ENCODE results near the gene KYNU.
"Not testable (repeated sequence)": the region's sequence is repeated elsewhere in the genome, so short reads cannot be mapped to it uniquely, and the experiment has no call there.

KYNU gene

DNA sequence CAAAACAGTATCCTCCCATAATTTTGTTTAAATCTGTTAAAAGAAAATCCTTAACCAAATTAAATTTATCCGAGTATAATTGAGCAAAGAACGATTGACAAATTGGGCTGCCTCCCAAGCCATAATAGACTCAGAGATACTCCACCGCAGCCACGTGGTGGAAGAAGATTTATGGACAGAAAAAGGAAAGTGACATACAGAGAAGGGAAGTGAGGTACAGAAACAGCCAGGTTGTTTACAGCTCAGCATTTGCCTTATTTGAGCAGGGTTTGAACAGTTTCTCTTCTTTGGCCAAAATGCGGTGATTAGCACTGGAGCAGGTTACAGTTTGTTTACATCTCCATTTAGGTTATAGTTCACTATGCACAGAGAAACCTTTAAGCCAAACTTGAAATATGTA is 60.8 kb downstream of the KYNU start:
- H3K9me3 ChIP-seq (ENCODE audit: low read length) = no peaks in the 10 kb centered on the region
- H2AFZ ChIP-seq (ENCODE audit: low read depth, low read length) = no peak overlapping the region
- no peaks in the 10 kb centered on the region for H3K4me1 ChIP-seq (ENCODE audit: insufficient read depth, low read length)
- no peaks in the 10 kb centered on the region for H3K36me3 ChIP-seq (ENCODE audit: insufficient read depth, low read length)
- no peak overlapping the region for H3K4me3 ChIP-seq (ENCODE audit: low read length)
- no peaks in the 10 kb centered on the region for H3K27me3 ChIP-seq (ENCODE audit: insufficient read depth, low read length)

- Histone ChIP-seq H3K4me1 (ENCODE audit: insufficient read depth, low read length) (no peaks in the 10 kb centered on the region), H3K9me3 (ENCODE audit: low read length) (no peaks in the 10 kb centered on the region), H3K27me3 (ENCODE audit: insufficient read depth, low read length) (no peaks in the 10 kb centered on the region)
Measured at GRCh38 chr2:142940606-142941223, 63.3 kb downstream of the KYNU start.

GRCh38 chr2:142942690-142943089 is 65.2 kb downstream of the KYNU start:
- no peak overlapping the region for H3K4me3 ChIP-seq (ENCODE audit: low read length)
- no peaks in the 10 kb centered on the region for H3K36me3 ChIP-seq (ENCODE audit: insufficient read depth, low read length)
- no peaks in the 10 kb centered on the region for H3K9me3 ChIP-seq (ENCODE audit: low read length)
- H2AFZ ChIP-seq (ENCODE audit: low read depth, low read length) = no peak overlapping the region
- no peaks in the 10 kb centered on the region for H3K4me1 ChIP-seq (ENCODE audit: insufficient read depth, low read length)
- H3K27me3 ChIP-seq (ENCODE audit: insufficient read depth, low read length) = no peaks in the 10 kb centered on the region

More at GRCh38 chr2:142940606-142941223, 63.3 kb downstream of the KYNU start:
- no peak overlapping the region for H3K4me3 ChIP-seq (ENCODE audit: low read length)
- H2AFZ ChIP-seq (ENCODE audit: low read depth, low read length) = no peak overlapping the region
- H3K36me3 ChIP-seq (ENCODE audit: insufficient read depth, low read length) = no peaks in the 10 kb centered on the region

DNA sequence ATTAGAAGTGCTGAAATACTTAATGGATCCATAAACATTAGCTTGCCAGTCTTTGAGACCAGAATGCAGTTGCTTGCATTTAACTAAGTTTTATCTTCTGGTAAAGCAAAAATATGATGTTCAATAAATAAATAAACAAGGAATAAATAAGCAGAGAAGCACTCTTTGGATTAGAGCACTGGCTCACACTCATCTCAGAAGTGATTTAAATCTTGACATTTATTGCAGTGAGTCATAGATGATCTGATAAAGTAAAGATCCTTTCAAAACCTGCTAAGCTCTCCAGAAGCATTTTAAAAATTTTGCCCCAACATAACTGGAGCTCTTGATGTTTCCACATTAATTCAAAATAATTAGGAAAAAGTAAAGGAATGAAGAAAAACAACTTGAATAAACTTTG is 66.8 kb downstream of the KYNU start:
- Histone ChIP-seq H2AFZ (ENCODE audit: low read depth, low read length) (no peak overlapping the region), H3K9me3 (ENCODE audit: low read length) (no peaks in the 10 kb centered on the region), H3K4me3 (ENCODE audit: low read length) (no peak overlapping the region), H3K36me3 (ENCODE audit: insufficient read depth, low read length) (no peaks in the 10 kb centered on the region), H3K27me3 (ENCODE audit: insufficient read depth, low read length) (no peaks in the 10 kb centered on the region), H3K4me1 (ENCODE audit: insufficient read depth, low read length) (no peaks in the 10 kb centered on the region)

- H3K4me3 ChIP-seq (ENCODE audit: low read length) = no peak overlapping the region
- no peaks in the 10 kb centered on the region for H3K36me3 ChIP-seq (ENCODE audit: insufficient read depth, low read length)
- no peaks in the 10 kb centered on the region for H3K4me1 ChIP-seq (ENCODE audit: insufficient read depth, low read length)
- no peak overlapping the region for H2AFZ ChIP-seq (ENCODE audit: low read depth, low read length)
- H3K27me3 ChIP-seq (ENCODE audit: insufficient read depth, low read length) = no peaks in the 10 kb centered on the region
- H3K9me3 ChIP-seq (ENCODE audit: low read length) = no peaks in the 10 kb centered on the region
Measured at GRCh38 chr2:142944721-142945120, 67.3 kb downstream of the KYNU start.

DNA sequence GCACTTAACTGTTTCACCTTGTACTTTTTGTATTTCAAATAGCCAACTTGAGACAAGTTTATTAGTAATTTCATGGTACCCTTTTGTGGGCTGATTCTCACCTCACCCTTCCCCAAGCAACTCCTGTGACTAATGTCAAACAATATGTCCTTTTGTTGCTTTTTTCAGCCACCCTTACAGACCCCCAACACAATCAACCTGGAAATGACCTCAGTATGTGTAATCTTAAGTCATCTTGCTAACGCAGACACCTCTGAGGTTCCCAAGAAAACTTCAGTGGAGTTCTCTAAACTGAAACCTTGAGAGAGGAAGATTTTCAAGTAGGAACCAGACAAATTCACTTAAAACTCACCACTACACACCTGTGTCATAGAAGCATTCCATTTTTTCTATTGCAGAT is 69.5 kb downstream of the KYNU start:
- Histone ChIP-seq H3K4me1 (ENCODE audit: insufficient read depth, low read length) (no peaks in the 10 kb centered on the region), H2AFZ (ENCODE audit: low read depth, low read length) (no peak overlapping the region), H3K36me3 (ENCODE audit: insufficient read depth, low read length) (no peaks in the 10 kb centered on the region), H3K9me3 (ENCODE audit: low read length) (no peaks in the 10 kb centered on the region), H3K27me3 (ENCODE audit: insufficient read depth, low read length) (no peaks in the 10 kb centered on the region), H3K4me3 (ENCODE audit: low read length) (no peak overlapping the region)

DNA sequence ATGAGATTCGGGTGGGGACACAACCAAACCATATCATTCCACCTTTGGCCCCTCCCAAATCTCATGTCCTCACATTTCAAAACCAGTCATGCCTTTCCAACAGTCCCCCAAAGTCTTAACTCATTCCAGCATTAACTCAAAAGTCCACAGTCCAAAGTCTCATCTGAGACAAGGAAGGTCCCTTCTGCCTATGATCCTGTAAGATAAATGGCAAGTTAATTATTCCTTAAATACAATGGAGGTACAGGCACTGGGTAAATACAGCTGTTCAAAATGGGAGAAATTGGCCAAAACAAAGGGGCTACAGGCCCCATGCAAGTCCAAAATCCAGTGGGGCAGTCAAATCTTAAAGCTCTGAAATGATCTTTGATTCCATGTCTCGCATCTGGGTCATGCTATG is 71.3 kb downstream of the KYNU start:
- H3K9me3 ChIP-seq (ENCODE audit: low read length); H3K27me3 ChIP-seq (ENCODE audit: insufficient read depth, low read length); H3K36me3 ChIP-seq (ENCODE audit: insufficient read depth, low read length); H3K4me1 ChIP-seq (ENCODE audit: insufficient read depth, low read length); H2AFZ ChIP-seq (ENCODE audit: low read depth, low read length); H3K4me3 ChIP-seq (ENCODE audit: low read length): not testable (repeated sequence)

- not testable (repeated sequence) for H3K9me3 ChIP-seq (ENCODE audit: low read length); H2AFZ ChIP-seq (ENCODE audit: low read depth, low read length); H3K27me3 ChIP-seq (ENCODE audit: insufficient read depth, low read length); H3K4me3 ChIP-seq (ENCODE audit: low read length); H3K4me1 ChIP-seq (ENCODE audit: insufficient read depth, low read length); H3K36me3 ChIP-seq (ENCODE audit: insufficient read depth, low read length)
Measured at GRCh38 chr2:142950323-142950722, 72.9 kb downstream of the KYNU start.

DNA sequence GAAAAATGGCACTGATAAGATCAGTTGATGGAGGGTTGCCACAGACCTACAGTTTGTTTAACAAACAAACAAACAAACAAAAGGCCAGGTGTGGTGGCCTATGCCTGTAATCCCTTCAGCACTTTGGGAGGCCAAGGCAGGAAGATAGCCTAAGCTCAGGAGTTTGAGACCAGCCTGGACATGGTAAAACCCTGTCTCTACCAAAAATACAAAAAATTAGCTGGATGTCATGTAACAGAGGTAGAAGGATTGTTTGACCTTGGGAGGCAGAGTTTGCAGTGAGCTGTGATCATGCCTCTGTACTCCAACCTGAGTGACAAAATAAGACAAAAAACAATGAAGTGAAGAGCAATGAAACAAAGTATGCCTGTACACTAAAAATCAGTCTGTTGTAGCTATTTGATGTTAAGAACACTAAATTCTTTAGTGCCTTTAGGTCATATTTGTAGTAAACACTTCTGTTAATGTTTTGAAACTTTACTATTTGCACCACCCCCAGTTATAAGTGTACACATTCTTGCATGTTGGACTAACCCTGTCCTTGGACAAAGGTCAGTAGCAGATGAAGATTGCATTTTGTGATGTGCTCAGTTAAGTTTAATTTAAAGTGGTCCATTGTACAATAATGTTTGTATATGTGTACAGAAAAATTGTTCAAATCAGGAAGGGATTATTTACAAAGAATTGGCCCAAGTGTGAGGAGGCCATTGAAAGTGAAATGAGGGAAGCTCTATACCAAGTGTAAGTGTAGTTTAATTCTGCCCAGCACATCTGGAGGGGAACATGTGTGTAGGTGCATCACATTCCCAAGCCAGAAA is 73.9 kb downstream of the KYNU start:
- no peaks in the 10 kb centered on the region for H3K9me3 ChIP-seq (ENCODE audit: low read length)
- H3K27me3 ChIP-seq (ENCODE audit: insufficient read depth, low read length) = no peaks in the 10 kb centered on the region
- H2AFZ ChIP-seq (ENCODE audit: low read depth, low read length) = no peak overlapping the region
- no peaks in the 10 kb centered on the region for H3K4me1 ChIP-seq (ENCODE audit: insufficient read depth, low read length)
- no peaks in the 10 kb centered on the region for H3K36me3 ChIP-seq (ENCODE audit: insufficient read depth, low read length)
- no peak overlapping the region for H3K4me3 ChIP-seq (ENCODE audit: low read length)

DNA sequence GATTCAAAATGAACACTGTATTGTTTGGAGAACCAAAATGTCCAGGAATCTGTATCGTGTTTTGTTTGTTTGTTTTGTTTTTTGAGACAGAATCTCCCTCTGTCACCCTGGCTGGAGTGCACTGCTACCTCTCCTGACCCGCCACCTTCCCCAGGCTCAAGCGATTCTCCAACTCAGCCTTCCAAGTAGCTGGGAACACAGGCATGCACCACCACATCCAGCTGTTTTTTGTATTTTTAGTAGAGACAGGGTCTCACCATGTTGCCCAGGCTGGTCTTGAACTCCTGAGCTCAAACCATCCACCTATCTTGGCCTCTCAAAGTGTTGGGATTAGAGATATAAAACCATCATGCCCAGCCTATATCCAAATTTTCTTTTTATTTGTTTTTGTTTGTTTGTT is 74.6 kb downstream of the KYNU start:
- H2AFZ ChIP-seq (ENCODE audit: low read depth, low read length) = no peak overlapping the region
- no peaks in the 10 kb centered on the region for H3K4me1 ChIP-seq (ENCODE audit: insufficient read depth, low read length)
- H3K36me3 ChIP-seq (ENCODE audit: insufficient read depth, low read length) = no peaks in the 10 kb centered on the region
- H3K4me3 ChIP-seq (ENCODE audit: low read length) = no peak overlapping the region
- H3K9me3 ChIP-seq (ENCODE audit: low read length) = no peaks in the 10 kb centered on the region
- no peaks in the 10 kb centered on the region for H3K27me3 ChIP-seq (ENCODE audit: insufficient read depth, low read length)

DNA sequence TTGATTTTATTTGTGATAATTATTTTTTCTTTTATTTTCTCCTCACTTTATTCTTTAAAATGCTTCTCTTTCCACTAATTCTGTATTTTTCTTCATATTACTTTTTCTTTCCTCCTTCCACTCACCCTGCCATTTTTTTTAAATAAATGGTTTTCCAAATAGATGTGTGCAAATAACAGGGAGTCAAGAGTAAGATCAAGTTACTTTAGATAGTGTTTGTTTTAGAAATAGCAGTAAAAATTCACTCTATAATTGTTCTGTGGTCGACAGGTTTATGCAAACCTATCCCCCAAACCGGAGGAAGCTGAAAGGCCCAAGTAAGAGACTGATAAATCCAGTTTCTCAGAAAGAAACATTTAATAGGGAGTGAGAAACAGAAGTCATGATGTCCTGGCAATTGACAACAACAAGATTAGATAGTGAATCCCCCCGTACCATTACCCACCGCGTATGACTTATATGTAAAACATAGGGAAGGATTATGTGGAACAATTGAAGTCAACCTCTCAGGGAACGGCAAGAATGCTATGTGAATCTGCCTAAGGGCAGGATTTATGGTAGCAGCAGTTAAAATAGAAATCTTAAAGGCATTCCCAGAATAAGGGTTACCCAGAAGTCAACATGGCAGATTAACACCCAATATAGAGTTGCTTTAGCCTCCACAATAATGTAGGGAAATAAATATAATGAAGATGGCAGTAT is 75.5 kb downstream of the KYNU start:
- no peaks in the 10 kb centered on the region for H3K9me3 ChIP-seq (ENCODE audit: low read length)

GRCh38 chr2:142954493-142954892 is 77.0 kb downstream of the KYNU start:
- Histone ChIP-seq H3K27me3 (ENCODE audit: insufficient read depth, low read length) (no peaks in the 10 kb centered on the region), H2AFZ (ENCODE audit: low read depth, low read length) (no peak overlapping the region), H3K9me3 (ENCODE audit: low read length) (no peaks in the 10 kb centered on the region), H3K4me1 (ENCODE audit: insufficient read depth, low read length) (no peaks in the 10 kb centered on the region), H3K4me3 (ENCODE audit: low read length) (no peak overlapping the region), H3K36me3 (ENCODE audit: insufficient read depth, low read length) (no peaks in the 10 kb centered on the region)

More for the DNA sequence above, 75.5 kb downstream of the KYNU start:
- H3K4me3 ChIP-seq (ENCODE audit: low read length) = no peak overlapping the region
- H3K4me1 ChIP-seq (ENCODE audit: insufficient read depth, low read length) = no peaks in the 10 kb centered on the region
- H2AFZ ChIP-seq (ENCODE audit: low read depth, low read length) = no peak overlapping the region
- H3K36me3 ChIP-seq (ENCODE audit: insufficient read depth, low read length) = no peaks in the 10 kb centered on the region
- no peaks in the 10 kb centered on the region for H3K27me3 ChIP-seq (ENCODE audit: insufficient read depth, low read length)

DNA sequence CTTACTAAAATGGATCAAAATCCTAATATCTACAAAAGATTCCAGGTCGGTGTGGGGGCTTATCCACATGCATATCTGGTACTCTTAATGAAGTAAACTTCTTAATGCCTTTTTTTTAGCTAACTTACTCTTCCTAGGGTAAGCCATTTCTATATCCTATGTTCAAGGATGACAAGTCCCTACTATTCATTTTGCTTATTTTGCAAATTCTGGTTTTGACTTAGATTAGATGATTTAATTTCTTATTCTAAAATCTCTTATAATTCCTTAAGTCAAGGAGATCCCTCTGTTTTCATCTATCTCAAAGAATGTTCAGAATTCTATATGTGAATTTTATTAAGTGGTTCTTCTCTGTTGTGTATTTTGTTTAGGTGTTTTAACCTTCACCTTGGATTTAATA is 79.7 kb downstream of the KYNU start:
- no peaks in the 10 kb centered on the region for H3K27me3 ChIP-seq (ENCODE audit: insufficient read depth, low read length)
- no peak overlapping the region for H3K4me3 ChIP-seq (ENCODE audit: low read length)
- H2AFZ ChIP-seq (ENCODE audit: low read depth, low read length) = no peak overlapping the region
- H3K9me3 ChIP-seq (ENCODE audit: low read length) = no peaks in the 10 kb centered on the region
- H3K36me3 ChIP-seq (ENCODE audit: insufficient read depth, low read length) = no peaks in the 10 kb centered on the region
- H3K4me1 ChIP-seq (ENCODE audit: insufficient read depth, low read length) = no peaks in the 10 kb centered on the region

Measured in neuron (in vitro differentiated cells).